Mononuclear cell (primary cell): ENCODE measurements around the gene NTF3. TPM values are rescaled to one million over a fixed set of nuclear protein-coding genes. Genes with fewer than 3 reads are reported as not detected.

ENCODE experiments used
- H3K27me3 ChIP-seq: 2 replicates; pipeline ENCODE4 v1.6.0; 2011; ENCODE audit warnings: low read length, control low read depth; ENCODE audit not compliant: insufficient read depth
- H3K4me1 ChIP-seq: 2 replicates; pipeline ENCODE4 v1.5.1; 2011; ENCODE audit warnings: mild to moderate bottlenecking, low read length, control low read depth; ENCODE audit not compliant: insufficient read depth
- H3K4me3 ChIP-seq: 2 replicates; pipeline ENCODE4 v1.5.1; 2011; ENCODE audit warnings: mild to moderate bottlenecking, low read length, moderate library complexity
- H3K9me3 ChIP-seq: 2 replicates; pipeline ENCODE4 v1.5.1; 2011; ENCODE audit warnings: low read depth, mild to moderate bottlenecking, control low read depth, low read length
- total RNA-seq: library from RNA; depleted of rRNA; stranded (reverse); fragments of >200 nt; gene quantifications from one replicate; pipeline ENCODE4 v1.2.3, GENCODE V29; 2012

NTF3 gene
- total RNA-seq, 1 donor, result not detected

DNA sequence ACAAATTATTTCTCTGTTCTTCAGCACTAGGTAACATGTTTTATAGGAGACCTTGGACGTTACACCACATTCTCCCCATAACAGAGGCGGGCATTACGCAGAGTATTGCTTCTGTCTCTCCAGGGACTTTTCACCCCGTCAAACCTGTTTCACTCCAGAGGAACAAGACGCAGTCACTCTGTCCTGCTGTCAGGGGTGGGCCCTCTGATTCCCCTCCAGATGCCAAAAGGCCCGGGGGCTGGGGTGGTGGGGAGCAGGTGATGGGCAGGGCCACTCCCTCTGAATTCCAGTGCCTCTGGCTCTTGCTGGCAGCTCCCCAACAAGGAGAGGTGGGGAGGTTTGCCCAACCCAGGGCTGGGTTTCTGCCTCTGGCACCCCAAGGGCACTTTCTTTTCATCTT is 71.9 kb downstream of the NTF3 start:
- Histone ChIP-seq H3K4me3 (no peak overlapping the region), H3K9me3 (no peaks in the 10 kb centered on the region), H3K27me3 (no peaks in the 10 kb centered on the region), H3K4me1 (no peaks in the 10 kb centered on the region)

DNA sequence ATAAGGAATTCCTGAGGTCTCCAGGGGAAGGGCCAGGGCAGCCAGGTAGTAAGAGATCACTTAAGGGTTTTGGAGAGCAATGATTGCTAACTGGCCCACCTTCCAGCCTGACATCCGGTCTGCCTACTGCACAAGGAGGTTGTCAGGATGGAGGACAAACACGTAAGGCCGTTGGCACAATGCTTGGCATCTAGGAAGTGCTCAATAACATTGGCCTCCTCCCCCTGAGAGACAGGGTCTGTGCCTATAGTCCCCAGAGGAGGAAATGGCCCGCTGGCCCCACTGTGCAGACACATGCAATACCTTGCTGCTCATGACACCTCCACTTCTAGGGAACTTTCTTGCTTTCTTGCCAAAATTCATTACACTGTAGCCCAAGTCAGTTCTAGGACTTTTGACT is 73.2 kb downstream of the NTF3 start:
- Histone ChIP-seq H3K9me3 (no peaks in the 10 kb centered on the region), H3K4me3 (no peak overlapping the region), H3K4me1 (no peaks in the 10 kb centered on the region), H3K27me3 (no peaks in the 10 kb centered on the region)

DNA sequence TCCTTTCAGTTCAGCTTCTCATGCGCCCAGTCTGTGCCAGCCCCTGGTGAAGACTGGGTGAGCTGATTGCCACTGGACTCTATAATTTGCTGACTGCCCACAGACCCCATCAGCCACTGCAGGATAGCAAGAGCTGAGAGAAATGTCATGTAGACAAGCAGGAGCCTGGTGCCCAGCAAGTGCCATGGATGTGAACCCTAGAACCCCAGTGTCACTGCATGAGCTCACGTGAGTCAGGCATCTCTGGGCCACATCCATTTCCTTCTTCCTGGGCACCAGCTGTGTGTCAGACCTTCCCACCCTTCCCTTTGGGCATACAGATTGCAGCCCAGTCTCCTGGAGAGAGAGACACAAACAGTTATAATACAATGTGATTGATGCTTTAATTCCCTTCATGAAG is 73.8 kb downstream of the NTF3 start:
- H3K9me3 ChIP-seq, result no peaks in the 10 kb centered on the region
- no peak overlapping the region for H3K4me3 ChIP-seq
- H3K27me3 ChIP-seq, result no peaks in the 10 kb centered on the region
- no peaks in the 10 kb centered on the region for H3K4me1 ChIP-seq

- no peaks in the 10 kb centered on the region for H3K27me3 ChIP-seq
- no peaks in the 10 kb centered on the region for H3K9me3 ChIP-seq
These were observed 74.4 kb downstream of the NTF3 start for GRCh38 chr12:5506295-5506694.

DNA sequence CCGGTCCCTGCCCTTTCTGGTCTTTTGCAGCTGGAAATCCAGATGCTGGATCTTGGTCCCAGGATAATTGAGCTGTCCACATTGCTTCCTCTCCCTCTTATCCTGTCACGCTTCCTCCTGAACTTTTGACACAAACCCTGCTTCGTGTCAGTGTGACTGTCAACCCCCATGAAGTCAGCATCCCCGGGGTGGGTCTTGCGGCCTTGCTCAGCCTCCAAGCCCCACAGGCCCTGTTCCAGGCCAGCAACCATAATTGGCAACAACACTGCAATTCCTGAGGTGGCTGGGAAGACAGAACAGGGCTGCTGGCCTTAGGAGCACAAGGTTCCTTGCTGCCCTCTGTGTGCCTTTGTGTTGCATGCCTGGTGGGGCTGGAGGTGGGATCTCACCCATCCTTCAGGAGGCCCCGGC is 74.9 kb downstream of the NTF3 start:
- no peak overlapping the region for H3K4me3 ChIP-seq
- H3K9me3 ChIP-seq, result no peaks in the 10 kb centered on the region
- H3K27me3 ChIP-seq, result no peaks in the 10 kb centered on the region
- no peaks in the 10 kb centered on the region for H3K4me1 ChIP-seq

More at GRCh38 chr12:5506295-5506694, 74.4 kb downstream of the NTF3 start:
- Histone ChIP-seq H3K4me3 (no peak overlapping the region), H3K4me1 (no peaks in the 10 kb centered on the region)

DNA sequence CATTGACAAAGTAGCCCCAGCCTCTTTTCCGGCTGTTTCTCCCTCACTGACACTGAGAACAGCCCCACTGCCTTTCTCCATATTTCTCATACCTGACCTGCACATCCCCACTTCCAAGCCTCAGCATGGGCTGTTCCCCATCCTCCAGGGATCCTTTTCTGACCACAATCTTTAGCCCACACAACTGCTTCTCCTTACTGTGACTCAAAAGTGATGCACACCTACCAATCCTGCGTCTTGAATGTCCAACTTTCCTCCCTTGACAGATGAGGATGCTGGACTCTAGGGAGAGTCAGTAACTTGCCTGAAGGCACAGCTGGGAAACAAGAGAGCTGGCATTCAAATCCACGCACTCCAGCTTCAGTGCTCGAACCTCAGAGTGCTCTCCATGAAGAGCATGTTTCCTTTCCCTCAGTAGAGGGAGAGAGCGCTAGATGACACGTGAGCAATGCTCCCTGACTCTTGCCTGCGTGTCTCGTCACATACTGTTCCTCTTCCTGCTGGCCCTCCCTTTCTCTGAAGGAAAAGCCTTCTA is 75.6 kb downstream of the NTF3 start:
- Histone ChIP-seq H3K27me3 (no peaks in the 10 kb centered on the region), H3K4me1 (no peaks in the 10 kb centered on the region), H3K4me3 (no peak overlapping the region), H3K9me3 (no peaks in the 10 kb centered on the region)

- Histone ChIP-seq H3K9me3 (no peaks in the 10 kb centered on the region), H3K4me1 (no peaks in the 10 kb centered on the region), H3K4me3 (no peak overlapping the region), H3K27me3 (no peaks in the 10 kb centered on the region)
These were observed 76.0 kb downstream of the NTF3 start for GRCh38 chr12:5507944-5508343.

- H3K27me3 ChIP-seq, result no peaks in the 10 kb centered on the region
- H3K9me3 ChIP-seq, result no peaks in the 10 kb centered on the region
- no peaks in the 10 kb centered on the region for H3K4me1 ChIP-seq
- H3K4me3 ChIP-seq, result no peak overlapping the region
These were observed 77.2 kb downstream of the NTF3 start for GRCh38 chr12:5509102-5509501.

- Histone ChIP-seq H3K9me3 (no peaks in the 10 kb centered on the region), H3K4me3 (no peak overlapping the region), H3K27me3 (no peaks in the 10 kb centered on the region), H3K4me1 (no peaks in the 10 kb centered on the region)
These were observed 77.6 kb downstream of the NTF3 start for GRCh38 chr12:5509557-5509956.

DNA sequence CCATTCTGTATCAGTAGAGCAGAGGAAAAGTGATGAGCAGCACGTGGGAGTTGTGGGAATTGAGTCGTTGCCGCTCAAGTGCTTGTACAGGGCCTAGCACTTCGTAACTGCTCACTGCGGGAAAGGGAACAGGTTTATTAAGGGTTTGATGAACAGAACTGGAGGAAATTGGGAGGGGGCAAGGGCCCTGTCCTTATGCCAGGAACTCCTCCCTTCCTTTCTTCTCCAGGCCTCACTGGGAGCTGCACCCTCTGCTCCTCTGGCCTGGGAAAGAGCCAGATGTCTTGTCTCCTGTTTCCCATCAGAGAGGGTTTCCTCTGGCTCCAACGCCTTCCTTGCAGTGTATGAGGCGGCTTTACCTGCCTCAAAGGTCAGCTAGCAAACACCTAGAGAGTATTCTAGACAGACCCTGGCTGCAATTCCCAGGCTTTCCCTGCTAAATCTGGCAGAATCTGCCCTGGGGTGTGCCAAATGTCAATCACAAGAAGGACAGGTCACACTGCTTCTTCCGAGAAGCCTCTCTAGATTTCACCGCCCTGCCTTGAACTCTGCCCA is 78.4 kb downstream of the NTF3 start:
- H3K4me1 ChIP-seq, result no peaks in the 10 kb centered on the region
- H3K27me3 ChIP-seq, result no peaks in the 10 kb centered on the region
- H3K9me3 ChIP-seq, result no peaks in the 10 kb centered on the region

GRCh38 chr12:5511256-5511643 is 79.3 kb downstream of the NTF3 start:
- Histone ChIP-seq H3K4me1 (no peaks in the 10 kb centered on the region), H3K4me3 (no peak overlapping the region)

More for the DNA sequence above, 78.4 kb downstream of the NTF3 start:
- H3K4me3 ChIP-seq, result no peak overlapping the region

DNA sequence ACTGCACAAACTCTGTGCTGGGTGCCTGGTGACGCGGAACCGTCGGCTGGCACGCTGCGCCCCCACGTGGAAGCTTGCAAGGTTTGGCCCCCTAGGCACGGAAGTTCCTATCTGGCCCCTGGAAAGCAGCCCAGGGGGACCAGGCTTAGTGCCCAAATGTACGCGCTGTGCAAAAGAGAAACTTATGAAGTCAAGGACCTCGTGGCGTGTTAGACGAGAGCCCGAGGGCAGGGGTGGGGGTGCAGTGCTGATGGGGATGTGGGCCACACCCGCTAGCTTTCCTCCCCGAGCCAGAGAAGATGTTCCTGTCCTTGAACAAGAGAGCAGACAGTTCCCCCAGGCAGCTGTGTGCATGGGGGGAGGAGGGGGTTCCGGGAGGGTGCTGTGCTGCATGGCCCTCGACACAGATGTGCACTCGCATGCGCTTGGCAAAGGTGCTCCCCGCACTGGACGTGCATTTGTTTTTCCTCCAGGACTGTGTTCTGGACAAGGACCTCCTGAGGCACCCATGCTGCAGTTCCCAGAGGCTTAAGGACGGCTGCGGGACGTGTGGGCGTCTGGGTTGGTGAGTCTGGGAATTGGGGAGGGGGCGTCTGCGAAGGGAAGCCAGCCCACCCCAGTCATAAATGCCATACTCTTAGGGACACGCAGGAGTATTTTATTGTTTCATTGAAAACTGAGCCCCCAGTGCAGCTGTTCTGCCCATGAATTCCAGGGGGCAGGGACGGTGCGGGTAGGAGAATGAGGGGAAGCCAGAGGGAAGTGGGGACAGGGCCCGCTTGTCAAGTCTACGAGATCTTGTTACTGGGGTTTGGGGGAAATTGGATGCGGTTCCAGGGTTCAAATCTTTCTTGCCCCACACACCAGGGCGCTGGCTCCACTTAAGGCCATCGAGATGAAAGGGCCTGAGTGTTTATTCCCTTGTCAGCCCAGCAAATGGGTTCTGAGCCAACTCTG is 80.0 kb downstream of the NTF3 start:
- H3K27me3 ChIP-seq, result no peaks in the 10 kb centered on the region
- H3K9me3 ChIP-seq, result no peaks in the 10 kb centered on the region
- H3K4me1 ChIP-seq, result no peaks in the 10 kb centered on the region
- H3K4me3 ChIP-seq, result no peak overlapping the region

More at GRCh38 chr12:5511256-5511643, 79.3 kb downstream of the NTF3 start:
- Histone ChIP-seq H3K27me3 (no peaks in the 10 kb centered on the region), H3K9me3 (no peaks in the 10 kb centered on the region)

DNA sequence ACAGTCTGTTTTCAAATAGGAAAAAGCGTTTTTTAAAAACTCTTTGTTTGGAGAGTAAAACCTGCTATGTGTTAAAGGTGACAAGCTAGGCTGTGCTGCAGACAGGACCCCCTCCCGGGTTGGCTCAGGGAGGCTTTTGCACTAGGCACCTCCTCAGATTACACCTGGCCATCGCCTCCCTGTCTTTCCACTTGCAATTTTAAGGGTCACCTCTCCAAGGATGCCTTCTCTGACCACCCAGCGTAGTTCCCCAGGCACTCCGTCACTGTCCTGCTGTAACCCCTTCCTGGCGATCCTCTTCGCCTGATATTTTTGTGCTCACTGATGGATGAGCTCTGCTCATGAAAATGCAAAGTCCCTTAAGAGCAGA is 80.7 kb downstream of the NTF3 start:
- Histone ChIP-seq H3K27me3 (no peaks in the 10 kb centered on the region), H3K4me1 (no peaks in the 10 kb centered on the region), H3K4me3 (no peak overlapping the region), H3K9me3 (no peaks in the 10 kb centered on the region)

DNA sequence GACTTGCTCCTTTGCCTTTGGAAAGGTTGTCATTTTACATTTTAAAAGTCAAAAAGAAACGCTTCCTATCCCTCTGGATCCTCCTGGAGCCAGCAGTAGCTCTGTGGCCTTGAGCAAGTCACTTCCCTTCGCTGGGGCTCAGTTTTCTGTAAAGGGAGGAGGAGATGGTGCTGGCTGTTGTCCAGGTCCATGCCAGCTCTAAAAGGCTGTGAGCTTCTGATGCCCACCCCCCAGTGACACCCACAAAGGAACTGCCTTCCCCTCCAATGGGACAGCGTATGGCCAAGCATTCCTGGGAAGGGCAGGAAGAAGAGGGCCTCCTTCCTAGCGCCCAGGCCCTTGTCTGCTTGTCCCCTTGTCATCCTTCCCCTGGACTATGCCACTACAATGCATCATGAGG is 81.5 kb downstream of the NTF3 start:
- no peak overlapping the region for H3K4me3 ChIP-seq
- no peaks in the 10 kb centered on the region for H3K9me3 ChIP-seq
- H3K4me1 ChIP-seq, result no peaks in the 10 kb centered on the region
- no peaks in the 10 kb centered on the region for H3K27me3 ChIP-seq

GRCh38 chr12:5514016-5514415 is 82.1 kb downstream of the NTF3 start:
- Histone ChIP-seq H3K27me3 (no peaks in the 10 kb centered on the region), H3K9me3 (no peaks in the 10 kb centered on the region), H3K4me1 (no peaks in the 10 kb centered on the region), H3K4me3 (no peak overlapping the region)
